Thyroid gland (tissue), 4 donors: ENCODE data around the gene KLRG1.

Experiments
- CTCF ChIP-seq, 6 experiments: fragments of 200-600 bp in 3 of 6; fragments of 450-650 bp in 3 of 6; sonication (generic) in 3 of 6; IDR thresholded peaks; one replicate each; pipeline ENCODE4 v1.5.1; 2016 to 2019; ENCODE audit warnings: antibody characterized with exemption in 6 of 6, mild to moderate bottlenecking in 2 of 6, inconsistent platforms in 1 of 6, moderate library complexity in 1 of 6
- POLR2A ChIP-seq, 2 donors: fragments of 450-650 bp; IDR thresholded peaks; one replicate each; pipeline ENCODE4 v1.6.1; 2017; ENCODE audit warnings: antibody characterized with exemption in 2 of 2, mild to moderate bottlenecking in 2 of 2, moderate library complexity in 1 of 2

GRCh38 chr12:8970432-8970831, 18.9 kb upstream of the KLRG1 start:
- TF ChIP-seq CTCF (IDR thresholded peaks at IDR 0.05) (no peak), POLR2A (IDR thresholded peaks at IDR 0.05) (no peak)
